K562 (cell line): ENCODE measurements around the gene KCNAB1. TPM values are rescaled to one million over a fixed set of nuclear protein-coding genes. Genes with fewer than 3 reads are reported as not detected.
A peak's percentile ranks its signal among the peaks of the same experiment; 100 is the strongest.

Experiments
- ATAC-seq: fragments of 200-7000 bp; cut with Tn5 transposase; 3 replicates; pipeline ENCODE4 v1.9.1; 2020; ENCODE audit warnings: moderate library complexity
- BruUV-seq: library from RNA; stranded (reverse); fragments of 400-500 nt; replicated peaks from 2 replicates; lab custom pipeline; 2021; lab: Mats Ljungman, UMichigan
- CTCF ChIA-PET: fragments of 300-600 bp; formaldehyde crosslinking; extraction: SDS; loops from one replicate; lab custom pipeline; 2021; ENCODE audit warnings: low intra/inter-chr PET ratio; lab: Yijun Ruan, JAX
- POLR2A ChIA-PET: fragments of 300-600, 350-650 bp; sonication (Branson Sonifier 250); formaldehyde crosslinking; extraction: SDS; loops from one replicate; lab custom pipeline; 2021; ENCODE audit warnings: antibody characterized with exemption, inconsistent platforms; lab: Yijun Ruan, JAX
- DNase-seq, 4 experiments: peaks; one replicate each; pipeline versions ENCODE4 v3.0.0 to v3.0.0-alpha.2; 2011 to 2018; ENCODE audit warnings: low spot score in 3 of 4, mixed read lengths in 3 of 4; ENCODE audit errors: extremely low read depth in 1 of 4
- FAIRE-seq: peaks from 2 replicates; lab custom pipeline; 2011; peaks lifted over from hg19 to GRCh38; lab: Jason Lieb, UNC
- H2AFZ ChIP-seq: 2 replicates; pipeline ENCODE4 v1.6.0; 2011; ENCODE audit warnings: low read depth, low read length, control low read depth, inconsistent platforms
- H3K27ac ChIP-seq: fragments of 200-600 bp; 3 replicates; pipeline ENCODE4 v1.8.0; 2011; ENCODE audit warnings: low read depth, mild to moderate bottlenecking, control low read depth, inconsistent platforms, low read length, moderate library complexity, mixed read lengths; ENCODE audit errors: extremely low read depth
- H3K27me3 ChIP-seq, 2 experiments: fragments of 300-600 bp in 1 of 2; 2 replicates in 1 of 2; 3 replicates in 1 of 2; pipeline versions ENCODE4 v1.6.0 to v1.8.0; 2011; ENCODE audit warnings: inconsistent platforms in 2 of 2, low read length in 2 of 2, mild to moderate bottlenecking in 1 of 2, mixed read lengths in 1 of 2, moderate library complexity in 1 of 2; ENCODE audit not compliant: control insufficient read depth in 2 of 2, insufficient read depth in 2 of 2
- H3K36me3 ChIP-seq: fragments of 300-600 bp; 3 replicates; pipeline ENCODE4 v1.8.0; 2011; ENCODE audit warnings: mild to moderate bottlenecking, low read length, inconsistent platforms; ENCODE audit not compliant: control insufficient read depth, insufficient read depth
- H3K4me1 ChIP-seq, 2 experiments: fragments of 200-600 bp in 1 of 2; replicated peaks in 1 of 2; 2 replicates in 1 of 2; 3 replicates in 1 of 2; pipeline versions ENCODE4 v1.5.1 to v1.8.0; 2011; ENCODE audit warnings: inconsistent platforms in 2 of 2, low read length in 2 of 2, mild to moderate bottlenecking in 1 of 2, mixed read lengths in 1 of 2, moderate library complexity in 1 of 2; ENCODE audit not compliant: control insufficient read depth in 2 of 2, insufficient read depth in 2 of 2
- H3K4me2 ChIP-seq: 2 replicates; pipeline ENCODE4 v1.6.1; 2011; ENCODE audit warnings: low read length, control low read depth, inconsistent platforms, mixed read lengths; ENCODE audit not compliant: insufficient read depth
- H3K4me3 ChIP-seq: fragments of 200-600 bp; sonication (generic), shearing (Covaris generic); 2 replicates; pipeline ENCODE4 v1.5.1; 2016; ENCODE audit warnings: control low read depth, inconsistent platforms
- H3K79me2 ChIP-seq: fragments of 200-600 bp; 3 replicates; pipeline ENCODE4 v1.8.0; 2011; ENCODE audit warnings: low read length, inconsistent platforms; ENCODE audit not compliant: control insufficient read depth, insufficient read depth
- H3K9ac ChIP-seq, 2 experiments: 2 replicates each; pipeline versions ENCODE4 v1.6.0 to v1.6.1; 2011; ENCODE audit warnings: low read depth in 2 of 2, low read length in 2 of 2, control low read depth in 1 of 2, inconsistent platforms in 1 of 2, mild to moderate bottlenecking in 1 of 2, mixed read lengths in 1 of 2; ENCODE audit not compliant: insufficient read depth in 1 of 2
- H3K9me1 ChIP-seq: one replicate; pipeline ENCODE4 v1.6.0; 2011; ENCODE audit warnings: inconsistent platforms, mild to moderate bottlenecking, low read length, moderate library complexity; ENCODE audit not compliant: control insufficient read depth, insufficient read depth
- H3K9me3 ChIP-seq: replicated peaks from 2 replicates; pipeline ENCODE4 v1.5.1; 2011; ENCODE audit warnings: low read depth, low read length, inconsistent platforms; ENCODE audit not compliant: control insufficient read depth, insufficient read depth
- H4K20me1 ChIP-seq: replicated peaks from 2 replicates; pipeline ENCODE4 v1.6.1; 2011; ENCODE audit warnings: low read length, inconsistent platforms, mixed read lengths; ENCODE audit not compliant: control insufficient read depth, insufficient read depth
- DEAF1 ChIP-seq: fragments of 450-650 bp; formaldehyde crosslinking; IDR thresholded peaks from 2 replicates; pipeline ENCODE4 v1.4.0; 2020; ENCODE audit warnings: mild to moderate bottlenecking, moderate library complexity
- DMBX1 ChIP-seq: fragments of 250-450 bp; sonication (Bioruptor Pico); IDR thresholded peaks from 2 replicates; pipeline ENCODE4 v1.8.0; 2022; ENCODE audit warnings: inconsistent platforms, mild to moderate bottlenecking, moderate library complexity, borderline replicate concordance
- ETV6 ChIP-seq, 3 experiments: fragments of 150-350 bp in 1 of 3; sonication (generic) in 1 of 3; formaldehyde crosslinking in 1 of 3; IDR thresholded peaks; 2 replicates each; pipeline versions ENCODE4 v1.6.1 to v1.8.0; 2014 to 2022; ENCODE audit warnings: borderline replicate concordance in 2 of 3, low read depth in 2 of 3, antibody characterized with exemption in 1 of 3, low read length in 1 of 3, mild to moderate bottlenecking in 1 of 3, missing genetic modification reagents in 1 of 3
- HES1 ChIP-seq: fragments of 450-650 bp; IDR thresholded peaks from 2 replicates; pipeline ENCODE4 v1.6.1; 2016; ENCODE audit warnings: low read depth, mild to moderate bottlenecking, moderate library complexity
- ID3 ChIP-seq, 2 experiments: fragments of 250-450 bp in 1 of 2; fragments of 450-650 bp in 1 of 2; sonication (Bioruptor Pico) in 1 of 2; IDR thresholded peaks; 2 replicates each; pipeline versions ENCODE4 v1.6.1 to v1.8.0; 2016 to 2021; ENCODE audit warnings: mild to moderate bottlenecking in 2 of 2, moderate library complexity in 2 of 2, missing compliant biosample characterization in 1 of 2, missing genetic modification characterization in 1 of 2
- JUNB ChIP-seq: fragments of 450-650 bp; formaldehyde crosslinking; conservative IDR thresholded peaks from 2 replicates; pipeline ENCODE4 v1.4.0; 2020; ENCODE audit warnings: mild to moderate bottlenecking
- KDM2B ChIP-seq: fragments of 250-450 bp; sonication (Bioruptor Pico); IDR thresholded peaks from 2 replicates; pipeline ENCODE4 v1.8.0; 2021; ENCODE audit warnings: mild to moderate bottlenecking, moderate library complexity
- KLF13 ChIP-seq: fragments of 450-650 bp; IDR thresholded peaks from 2 replicates; pipeline ENCODE4 v1.6.1; 2016; ENCODE audit warnings: missing genetic modification characterization, low read depth, mild to moderate bottlenecking, missing compliant biosample characterization, moderate library complexity, borderline replicate concordance
- MTA3 ChIP-seq: fragments of 450-650 bp; formaldehyde crosslinking; IDR thresholded peaks from 2 replicates; pipeline ENCODE4 v1.6.1; 2017; ENCODE audit warnings: mild to moderate bottlenecking, borderline replicate concordance
- NR0B1 ChIP-seq: fragments of 450-650 bp; IDR thresholded peaks from one replicate; pipeline ENCODE4 v1.6.1; 2018; ENCODE audit warnings: mild to moderate bottlenecking, moderate library complexity; ENCODE audit not compliant: partially characterized antibody
- POLR2H ChIP-seq: IDR thresholded peaks from 2 replicates; pipeline ENCODE4 v1.6.1; 2016; ENCODE audit warnings: missing genetic modification characterization, low read depth, mild to moderate bottlenecking, control low read depth, missing compliant biosample characterization, moderate library complexity
- RB1 ChIP-seq: fragments of 450-650 bp; IDR thresholded peaks from 2 replicates; pipeline ENCODE4 v1.6.1; 2017; ENCODE audit warnings: low read depth, mild to moderate bottlenecking
- SIX5 ChIP-seq, 2 experiments: IDR thresholded peaks; 2 replicates each; pipeline ENCODE4 v1.6.1; 2011; ENCODE audit warnings: low read length in 2 of 2, borderline replicate concordance in 1 of 2, low read depth in 1 of 2, mild to moderate bottlenecking in 1 of 2, moderate library complexity in 1 of 2; ENCODE audit not compliant: insufficient read depth in 1 of 2
- SNRNP70 ChIP-seq: fragments of 200-400 bp; formaldehyde crosslinking; optimal IDR thresholded peaks from 2 replicates; pipeline ENCODE3; 2017; ENCODE audit warnings: low read depth, low read length
- SREBF2 ChIP-seq: sonication (generic); formaldehyde crosslinking; IDR thresholded peaks from 2 replicates; pipeline ENCODE4 v1.4.0; 2020; ENCODE audit warnings: mild to moderate bottlenecking, missing genetic modification reagents
- ZNF143 ChIP-seq: sonication (generic); formaldehyde crosslinking; IDR thresholded peaks from 2 replicates; pipeline ENCODE4 v1.9.0; 2022; ENCODE audit warnings: mild to moderate bottlenecking, missing genetic modification reagents
- WGBS: fragments of 100-300 bp; shearing (Covaris generic); methylation state at CpG from one replicate; pipeline ENCODE4 v1.1.6; 2016; ENCODE audit warnings: low coverage, mixed read lengths; ENCODE audit not compliant: insufficient coverage; ENCODE audit errors: missing lambda C conversion rate; 5-methylcytosine and 5-hydroxymethylcytosine counted together
- in situ Hi-C: fragments of 300-500 bp; cut with MboI; formaldehyde crosslinking; loops from 4 replicates; pipeline ENCODE4 v1.15.0; 2018; ENCODE audit warnings: inconsistent platforms, mixed read lengths
- intact Hi-C: fragments of 100-400 bp; cut with micrococcal nuclease; formaldehyde crosslinking; loops from 2 replicates; pipeline ENCODE4 v1.14.2; 2022
- polyA plus RNA-seq, 8 experiments: library from polyadenylated mRNA; depleted of rRNA in 4 of 8; stranded (reverse) in 5 of 8; unstranded in 3 of 8; fragments of >200 nt; fragmentation: Nextera tagmentation in 2 of 8; fragmentation: Illumina TruSeq in 1 of 8; extraction: Ambion mirVana in 2 of 8; extraction: Trizol in 1 of 8; gene quantifications; 2 replicates each; pipeline versions ENCODE4 v1.2.1 to v1.2.3, GENCODE V29; 2011 to 2014; ENCODE audit warnings: inconsistent platforms in 1 of 8, missing spikeins in 1 of 8
- total RNA-seq, 7 experiments: library from RNA; depleted of rRNA in 6 of 7; stranded (reverse); fragments of >200 nt in 6 of 7; fragmentation: Illumina TruSeq in 2 of 7; extraction: Trizol in 2 of 7; gene quantifications; 2 replicates each; pipeline versions ENCODE4 v1.2.1 to v1.2.3, GENCODE V29; 2011 to 2021; ENCODE audit warnings: low replicate concordance in 1 of 7

The KCNAB1 gene
- total and polyA plus RNA-seq, 9 of the 15 experiments (the other 6 are each of a cell fraction or from before 2014, with no cell fraction given), result 0.14 to 1.2 (median 0.51) TPM

- Histone ChIP-seq H3K36me3 (no peaks in the 10 kb centered on the region), H3K27me3 (peaks cover 0 to 5% of the 10 kb centered on the region in 2 experiments; a peak in 1 of 5 replicates), H3K9me1 (no peaks in the 10 kb centered on the region), H3K9ac (peak overlapping the region in 1 of 2 experiments; percentile 45; a peak in 1 of 4 replicates), H2AFZ (no peak overlapping the region), H3K4me1 (no peaks in the 10 kb centered on the region; a peak in 1 of 5 replicates), H3K79me2 (no peaks in the 10 kb centered on the region), H3K9me3 (no peaks in the 10 kb centered on the region), H3K27ac (no peak overlapping the region), H3K4me3 (no peak overlapping the region), H3K4me2 (no peak overlapping the region), H4K20me1 (no peaks in the 10 kb centered on the region)
- intact Hi-C loops (no loop called here), in situ Hi-C loops (no loop called here)
- TF ChIP-seq DMBX1 (CRISPR knock-in tag), result no peak
- no peak for TF ChIP-seq KLF13 (tag)
- TF ChIP-seq KDM2B (CRISPR knock-in tag), result no peak
- TF ChIP-seq HES1, result no peak
- no peak for TF ChIP-seq SIX5 (IDR thresholded peaks at IDR 0.05; ENCODE audit: borderline replicate concordance in 1 of 2, insufficient read depth in 1 of 2, low read depth in 1 of 2, low read length in 2 of 2)
- TF ChIP-seq ID3 (CRISPR knock-in tag; IDR thresholded peaks at IDR 0.05), result no peak
- no peak for TF ChIP-seq ID3 (tag; IDR thresholded peaks at IDR 0.05)
- no peak for TF ChIP-seq NR0B1
- no peak for TF ChIP-seq ETV6 (IDR thresholded peaks at IDR 0.05; ENCODE audit: borderline replicate concordance in 1 of 2, low read depth in 2 of 2, low read length in 1 of 2)
- no peak for TF ChIP-seq ETV6 (CRISPR knock-in tag; IDR thresholded peaks at IDR 0.05; ENCODE audit: borderline replicate concordance)
- no peak for TF ChIP-seq JUNB (CRISPR knock-in tag)
- no peak for TF ChIP-seq DEAF1 (CRISPR knock-in tag)
- no peak for TF ChIP-seq MTA3
- no peak for TF ChIP-seq ZNF143
- no peak for TF ChIP-seq SREBF2 (CRISPR knock-in tag)
- TF ChIP-seq SNRNP70, result no peak
- no peak for TF ChIP-seq POLR2H
- TF ChIP-seq RB1, result no peak
- BruUV-seq, result no TSS peak
- no peak for FAIRE-seq
- ChIA-PET CTCF (no interaction called here), POLR2A (interaction anchor here (0.6 kb wide), 1 partner anchor 51 kb away, joined by 3 read pairs; no protein-coding TSS in a partner anchor)
- WGBS, result under 1% methylated on average over 9 of the region's 9 CpGs
- no peak for DNase-seq
- no peak for ATAC-seq
Observed at GRCh38 chr3:156217674-156218352, 97.4 kb downstream of the KCNAB1 start.
